ENCODE data around the gene FTSJ3. TPM values are rescaled to one million over a fixed set of nuclear protein-coding genes. Genes with fewer than 3 reads are reported as not detected.

FTSJ3 gene
- total RNA-seq, 2 experiments from 2014 or later = 41.5 to 42.8 TPM

DNA sequence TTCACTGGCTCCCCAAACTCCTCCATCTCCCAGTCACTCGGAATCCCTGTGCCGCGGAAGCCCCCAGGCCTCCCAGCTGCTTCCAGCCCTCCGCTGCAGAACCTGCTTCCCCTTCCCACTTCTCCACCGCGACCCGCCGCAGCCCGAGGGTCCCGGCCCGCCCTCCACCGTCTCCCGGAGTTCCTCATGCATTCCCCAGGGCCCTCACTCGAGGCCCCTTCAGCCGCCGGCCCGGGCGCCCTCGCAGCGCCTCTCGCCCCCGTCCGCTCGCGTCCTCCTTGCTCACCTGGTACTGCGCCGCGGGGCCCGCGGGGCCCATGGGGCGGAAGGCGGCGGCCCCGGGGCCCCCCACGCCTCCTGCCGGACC lies 14.7 kb upstream of the FTSJ3 start:
- intact Hi-C loops (cut with micrococcal nuclease) = loop anchor here (2.0 to 5.0 kb wide), 4 partner anchors 99 to 665 kb away; partner anchors contain the start of genes CEP95 and DDX5
- CTCF ChIA-PET = interaction anchor here (1.4 to 2.3 kb wide), 2 partner anchors 11 to 13 kb away, joined by 3 to 15 read pairs; no protein-coding TSS in a partner anchor
- Mint-ChIP-seq H3K4me3 (peak overlapping the region; percentile 95), H3K27me3 (no peaks in the 10 kb centered on the region), H3K27ac (peak overlapping the region; percentile 92), H3K4me1 (ENCODE audit: low read depth) (peaks cover 32% of the 10 kb centered on the region), H3K36me3 (peaks cover 4% of the 10 kb centered on the region), H3K9me3 (no peaks in the 10 kb centered on the region)
- no peak for DNase-seq
- POLR2A ChIA-PET = interaction anchor here (0.8 to 2.7 kb wide), 5 partner anchors 9 to 143 kb away, joined by 3 to 29 read pairs (median 3); partner anchors contain the start of genes CCDC47 and DDX42

DNA sequence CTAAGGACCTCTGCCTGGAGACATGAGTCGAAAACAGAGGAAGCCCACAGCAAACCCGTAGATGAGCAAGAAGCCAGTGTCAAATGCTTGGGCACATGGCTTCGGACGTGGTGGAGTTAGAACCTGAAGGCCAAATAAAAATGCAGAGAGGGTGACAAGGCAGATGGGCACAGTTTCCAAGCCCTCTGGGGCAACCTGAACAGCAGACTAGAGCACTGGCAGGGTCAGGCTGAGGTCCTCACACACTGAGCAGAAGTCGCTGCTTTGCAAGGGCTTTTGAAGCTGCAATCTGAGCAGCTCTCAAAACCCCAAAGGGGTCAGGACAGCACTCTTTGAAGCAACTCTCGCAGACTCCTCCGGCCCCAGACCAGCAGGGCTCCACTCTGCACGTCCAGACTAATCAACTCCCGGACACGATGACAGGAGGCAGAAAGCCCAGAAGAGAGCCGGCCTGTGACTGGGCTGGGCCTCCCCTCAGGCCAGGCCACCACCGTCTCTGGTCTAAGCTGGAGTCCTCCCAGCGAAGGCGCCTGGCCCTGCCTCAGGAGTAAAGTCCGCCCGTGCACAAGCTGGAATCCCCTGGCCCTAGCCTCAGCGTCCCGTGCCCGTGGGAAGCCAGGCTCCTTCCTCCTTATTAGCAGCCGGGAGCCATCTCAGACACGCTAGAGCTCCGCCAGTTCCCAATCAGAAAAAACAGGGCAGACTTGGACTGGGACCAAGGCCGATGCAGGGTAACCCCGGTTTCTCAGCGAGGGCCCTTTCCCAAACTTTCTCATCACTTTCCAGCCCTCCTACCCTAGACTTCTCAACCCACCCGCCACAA lies 14.1 kb upstream of the FTSJ3 start:
- intact Hi-C loops (cut with micrococcal nuclease) = loop anchor here (2.0 to 5.0 kb wide), 4 partner anchors 99 to 666 kb away; partner anchors contain the start of genes CEP95 and DDX5
- no peaks in the 10 kb centered on the region for H3K27me3 Mint-ChIP-seq
- DNase-seq = peak; percentile 31

DNA sequence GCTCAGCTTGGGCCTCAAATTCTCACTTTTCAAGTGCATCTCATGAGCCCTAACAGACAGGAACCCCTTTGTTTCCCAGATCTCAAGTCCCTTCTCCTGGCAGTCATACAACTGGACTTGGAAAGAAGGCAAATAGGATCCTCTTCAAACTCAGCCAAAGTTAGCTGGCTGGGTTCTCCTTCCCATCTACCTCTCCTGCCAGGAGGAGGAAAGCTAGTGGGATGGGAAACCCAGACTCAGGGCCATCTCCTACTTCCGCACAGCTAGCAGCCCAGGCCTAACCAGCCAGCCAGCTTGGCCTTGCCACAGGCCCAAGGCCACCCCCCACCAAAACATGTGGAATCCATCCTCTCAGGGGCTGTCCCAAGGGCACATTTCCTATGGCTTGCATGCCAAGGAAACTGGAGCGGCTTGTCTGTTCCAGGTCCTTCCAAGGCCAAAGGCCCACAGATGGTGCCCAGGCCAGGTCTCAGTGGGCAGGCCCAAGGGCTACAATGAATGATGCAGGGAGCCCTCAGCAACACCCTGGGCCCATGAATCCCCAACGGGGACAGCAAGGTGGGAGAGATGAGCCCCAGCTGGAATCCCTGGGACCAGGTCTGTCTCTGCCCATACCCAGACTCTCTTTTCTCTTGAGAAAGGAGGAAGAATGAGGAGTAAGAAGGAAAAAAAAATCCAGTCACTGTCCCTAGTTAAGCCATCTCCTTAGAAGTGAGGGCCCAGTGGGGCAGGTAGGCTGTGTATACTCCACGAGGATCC lies 13.3 kb upstream of the FTSJ3 start:
- ChIA-PET CTCF (interaction anchor here (0.7 to 2.3 kb wide), 4 partner anchors 8 to 139 kb away, joined by 3 to 15 read pairs (median 4); no protein-coding TSS in a partner anchor), POLR2A (interaction anchor here (0.7 to 2.7 kb wide), 3 partner anchors 8 to 142 kb away, joined by 3 to 29 read pairs (median 3); no protein-coding TSS in a partner anchor)
- no peak for DNase-seq
- Mint-ChIP-seq H3K27me3 (no peaks in the 10 kb centered on the region), H3K4me3 (peak overlapping the region; percentile 95), H3K36me3 (peaks cover 8% of the 10 kb centered on the region), H3K4me1 (ENCODE audit: low read depth) (peaks cover 31% of the 10 kb centered on the region), H3K27ac (peak overlapping the region; percentile 92), H3K9me3 (no peaks in the 10 kb centered on the region)
- intact Hi-C loops (cut with micrococcal nuclease) = loop anchor here (5.0 kb wide), 3 partner anchors 143 to 667 kb away; partner anchors contain the start of genes CEP95 and DDX5

More for the DNA sequence above, 14.1 kb upstream of the FTSJ3 start:
- Mint-ChIP-seq H3K27ac (peak overlapping the region; percentile 92), H3K4me3 (peak overlapping the region; percentile 95), H3K9me3 (no peaks in the 10 kb centered on the region), H3K4me1 (ENCODE audit: low read depth) (peaks cover 31% of the 10 kb centered on the region), H3K36me3 (peaks cover 5% of the 10 kb centered on the region)
- POLR2A ChIA-PET = interaction anchor here (0.6 to 2.7 kb wide), 6 partner anchors 8 to 143 kb away, joined by 3 to 29 read pairs (median 4); partner anchors contain the start of genes CCDC47 and DDX42
- CTCF ChIA-PET = interaction anchor here (1.4 to 2.3 kb wide), 2 partner anchors 11 to 13 kb away, joined by 3 to 15 read pairs; no protein-coding TSS in a partner anchor

DNA sequence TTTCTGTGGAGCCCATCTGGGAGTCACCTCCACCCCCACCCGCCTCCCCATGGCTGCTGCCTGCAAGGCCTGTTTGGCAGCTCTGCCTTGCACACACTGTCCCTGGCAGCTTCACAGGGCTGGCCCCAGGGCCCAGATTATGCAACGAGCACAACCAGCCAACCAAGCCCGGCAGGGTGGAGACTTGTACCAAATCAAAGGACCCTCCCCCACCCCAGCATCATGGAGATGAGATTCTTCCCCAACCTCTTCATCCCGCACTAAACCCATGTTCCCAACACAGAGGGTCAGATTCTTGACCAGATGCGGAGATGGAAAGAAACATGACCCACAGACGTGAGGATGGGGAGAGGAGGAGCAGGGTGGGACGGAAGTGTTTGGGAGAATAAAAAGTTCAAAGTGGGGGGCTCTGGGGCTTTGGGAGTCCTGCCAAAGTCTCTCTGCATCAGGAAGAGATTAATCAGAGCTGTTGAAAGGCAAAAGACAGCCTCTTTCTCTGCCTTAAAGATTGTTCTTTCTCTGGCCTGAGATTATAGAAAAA lies 11.2 kb upstream of the FTSJ3 start:
- Mint-ChIP-seq H3K4me3 (peak overlapping the region; percentile 23), H3K27me3 (no peaks in the 10 kb centered on the region), H3K36me3 (peaks cover 24% of the 10 kb centered on the region), H3K9me3 (no peaks in the 10 kb centered on the region), H3K4me1 (ENCODE audit: low read depth) (peaks cover 35% of the 10 kb centered on the region), H3K27ac (peak overlapping the region; percentile 75)
- ChIA-PET CTCF (interaction anchor here (2.3 kb wide), 1 partner anchor 10 kb away, joined by 7 read pairs; no protein-coding TSS in a partner anchor), POLR2A (interaction anchor here (1.5 kb wide), 1 partner anchor 9 kb away, joined by 4 read pairs; no protein-coding TSS in a partner anchor)
- no peak for DNase-seq
- intact Hi-C loops (cut with micrococcal nuclease) = loop anchor here (5.0 kb wide), 1 partner anchor 411 kb away; no protein-coding TSS in a partner anchor

DNA sequence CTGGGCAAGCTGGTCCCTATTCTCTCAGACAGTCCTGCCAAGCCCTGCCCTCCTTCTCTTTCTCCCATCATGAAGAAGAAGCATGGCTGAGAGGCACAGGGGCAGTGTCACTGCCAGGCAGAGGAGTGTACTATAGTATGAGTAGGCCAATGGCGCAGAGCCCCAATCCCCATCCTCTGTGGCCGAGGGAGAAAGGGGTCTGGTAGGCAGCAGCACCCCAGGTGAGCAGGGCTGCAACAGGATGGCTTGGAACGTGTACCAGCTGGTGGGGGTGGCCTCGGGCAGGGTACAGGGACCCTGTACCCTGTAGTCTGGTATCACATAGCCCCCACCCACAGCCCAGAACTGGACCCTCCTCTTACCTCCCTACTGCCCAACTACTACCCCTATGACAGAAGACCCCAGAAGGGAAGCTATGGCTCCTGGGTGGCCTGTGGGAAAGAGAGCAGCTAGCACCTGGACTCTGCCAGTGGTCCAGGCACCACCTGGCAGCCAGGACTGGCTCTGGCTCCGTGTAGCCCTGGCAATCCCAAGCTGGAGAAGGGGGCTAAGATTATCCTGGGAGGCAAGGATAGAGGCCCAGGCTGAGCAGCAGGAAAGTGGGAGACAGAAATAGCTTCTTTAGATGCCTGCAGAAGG lies 10.6 kb upstream of the FTSJ3 start:
- H3K4me1 Mint-ChIP-seq (ENCODE audit: low read depth) = peaks cover 33% of the 10 kb centered on the region
- no peaks in the 10 kb centered on the region for H3K27me3 Mint-ChIP-seq
- H3K27ac Mint-ChIP-seq = peak overlapping the region; percentile 18
- no peaks in the 10 kb centered on the region for H3K9me3 Mint-ChIP-seq
- peaks cover 24% of the 10 kb centered on the region for H3K36me3 Mint-ChIP-seq
- H3K4me3 Mint-ChIP-seq = no peak overlapping the region
- POLR2A ChIA-PET = interaction anchor here (1.5 kb wide), 1 partner anchor 9 kb away, joined by 4 read pairs; no protein-coding TSS in a partner anchor
- intact Hi-C loops (cut with micrococcal nuclease) = loop anchor here (5.0 kb wide), 1 partner anchor 411 kb away; no protein-coding TSS in a partner anchor
- CTCF ChIA-PET = interaction anchor here (2.3 to 2.4 kb wide), 2 partner anchors 10 to 11 kb away, joined by 7 read pairs; partner anchors contain the start of gene FTSJ3
- DNase-seq = no peak

DNA sequence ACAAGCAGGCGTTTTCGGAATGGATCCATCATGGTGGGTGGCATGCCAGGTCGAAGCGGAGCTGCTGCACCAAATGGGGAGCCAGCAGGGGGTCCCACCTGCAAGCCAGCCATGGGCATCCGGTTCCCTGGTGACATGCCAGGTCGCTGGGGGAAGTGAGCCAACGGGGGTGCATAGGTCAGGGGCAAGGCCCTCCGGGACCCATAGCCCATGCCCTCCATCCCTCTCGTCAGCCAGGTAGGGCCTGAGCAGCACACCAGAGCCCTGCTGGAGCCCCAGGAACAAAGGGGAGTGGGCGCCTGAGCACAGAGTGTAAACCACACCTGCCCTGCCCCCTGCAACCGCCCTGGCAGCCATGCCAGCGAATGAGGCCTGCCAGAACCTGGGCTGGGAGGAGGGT lies 10.0 kb upstream of the FTSJ3 start:
- ChIA-PET CTCF (interaction anchor here (1.4 to 2.4 kb wide), 2 partner anchors 9 to 11 kb away, joined by 5 to 7 read pairs; partner anchors contain the start of gene FTSJ3), POLR2A (no interaction called here)
- Mint-ChIP-seq H3K36me3 (peaks cover 25% of the 10 kb centered on the region), H3K4me3 (no peak overlapping the region), H3K27ac (no peak overlapping the region), H3K4me1 (ENCODE audit: low read depth) (peaks cover 33% of the 10 kb centered on the region), H3K27me3 (no peaks in the 10 kb centered on the region), H3K9me3 (no peaks in the 10 kb centered on the region)
- DNase-seq = no peak
- intact Hi-C loops (cut with micrococcal nuclease) = loop anchor here (5.0 kb wide), 1 partner anchor 410 kb away; no protein-coding TSS in a partner anchor

DNA sequence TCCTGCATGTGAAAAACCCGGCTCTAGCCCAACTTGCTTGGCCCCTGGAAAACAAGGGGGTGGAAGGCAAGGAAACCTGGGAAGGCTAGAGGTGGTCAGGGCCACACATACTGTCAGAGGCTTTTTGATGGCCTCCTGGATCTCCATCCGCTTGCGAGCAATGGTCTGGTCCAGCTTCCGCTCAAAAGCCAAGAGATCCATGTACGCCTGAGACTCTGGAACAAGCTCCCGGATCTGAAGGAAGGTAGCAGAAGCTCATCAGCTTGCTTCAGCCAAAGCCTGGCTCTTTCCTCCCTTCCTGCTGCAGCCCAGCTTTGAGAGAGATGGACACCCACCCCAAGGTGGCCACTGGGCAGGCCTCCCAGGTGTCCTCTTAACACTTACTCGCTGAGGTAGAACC lies 9.3 kb upstream of the FTSJ3 start:
- H3K4me1 Mint-ChIP-seq (ENCODE audit: low read depth) = peaks cover 34% of the 10 kb centered on the region
- peaks cover 28% of the 10 kb centered on the region for H3K36me3 Mint-ChIP-seq
- no peak overlapping the region for H3K4me3 Mint-ChIP-seq
- H3K27me3 Mint-ChIP-seq = no peaks in the 10 kb centered on the region
- CTCF ChIA-PET = interaction anchor here (0.6 to 2.4 kb wide), 3 partner anchors 9 to 182 kb away, joined by 3 to 7 read pairs (median 5); partner anchors contain the start of gene FTSJ3
- DNase-seq = no peak
- H3K9me3 Mint-ChIP-seq = no peaks in the 10 kb centered on the region
- intact Hi-C loops (cut with micrococcal nuclease) = loop anchor here (5.0 kb wide), 1 partner anchor 410 kb away; no protein-coding TSS in a partner anchor
- no peak overlapping the region for H3K27ac Mint-ChIP-seq
- POLR2A ChIA-PET = no interaction called here

DNA sequence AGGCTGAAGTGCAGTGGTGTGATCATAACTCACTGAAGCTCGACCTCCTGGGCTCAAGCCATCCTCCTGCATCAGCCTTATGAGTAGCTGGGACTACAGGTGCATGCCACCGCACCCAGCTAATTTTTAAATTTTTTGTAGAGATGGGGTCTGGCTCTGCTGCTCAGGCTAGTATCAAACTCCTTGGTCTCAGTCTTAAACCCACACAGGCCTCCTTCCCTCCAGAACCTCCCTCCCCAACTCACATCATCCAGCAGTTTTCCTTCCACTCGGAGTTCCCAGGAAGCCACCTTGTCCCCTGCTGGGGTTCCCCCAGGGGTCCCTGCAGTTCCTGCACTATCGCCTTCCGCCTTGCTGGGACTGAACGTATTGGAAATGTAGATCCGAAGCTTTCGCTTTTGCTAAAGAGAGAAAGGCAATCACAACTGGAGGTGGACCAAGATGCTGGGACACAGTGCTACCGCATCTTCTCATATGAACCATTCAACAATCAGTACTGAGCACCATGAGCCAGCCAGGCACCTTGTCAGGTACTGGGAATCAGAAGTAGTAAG lies 7.8 kb upstream of the FTSJ3 start:
- no peaks in the 10 kb centered on the region for H3K27me3 Mint-ChIP-seq
- H3K4me3 Mint-ChIP-seq = no peak overlapping the region
- no peaks in the 10 kb centered on the region for H3K9me3 Mint-ChIP-seq
- intact Hi-C loops (cut with micrococcal nuclease) = loop anchor here (1.0 to 5.0 kb wide), 2 partner anchors 8 to 408 kb away; partner anchors contain the start of genes FTSJ3 and PSMC5
- peaks cover 42% of the 10 kb centered on the region for H3K4me1 Mint-ChIP-seq (ENCODE audit: low read depth)
- H3K36me3 Mint-ChIP-seq = peaks cover 43% of the 10 kb centered on the region
- ChIA-PET CTCF (interaction anchor here (0.6 to 1.5 kb wide), 14 partner anchors 8 to 410 kb away, joined by 3 to 10 read pairs (median 3); partner anchors contain the start of gene DDX42), POLR2A (interaction anchor here (1.0 to 1.1 kb wide), 4 partner anchors 8 to 41 kb away, joined by 3 read pairs; partner anchors contain the start of gene SMARCD2)
- no peak for DNase-seq
- H3K27ac Mint-ChIP-seq = peak overlapping the region; percentile 72

DNA sequence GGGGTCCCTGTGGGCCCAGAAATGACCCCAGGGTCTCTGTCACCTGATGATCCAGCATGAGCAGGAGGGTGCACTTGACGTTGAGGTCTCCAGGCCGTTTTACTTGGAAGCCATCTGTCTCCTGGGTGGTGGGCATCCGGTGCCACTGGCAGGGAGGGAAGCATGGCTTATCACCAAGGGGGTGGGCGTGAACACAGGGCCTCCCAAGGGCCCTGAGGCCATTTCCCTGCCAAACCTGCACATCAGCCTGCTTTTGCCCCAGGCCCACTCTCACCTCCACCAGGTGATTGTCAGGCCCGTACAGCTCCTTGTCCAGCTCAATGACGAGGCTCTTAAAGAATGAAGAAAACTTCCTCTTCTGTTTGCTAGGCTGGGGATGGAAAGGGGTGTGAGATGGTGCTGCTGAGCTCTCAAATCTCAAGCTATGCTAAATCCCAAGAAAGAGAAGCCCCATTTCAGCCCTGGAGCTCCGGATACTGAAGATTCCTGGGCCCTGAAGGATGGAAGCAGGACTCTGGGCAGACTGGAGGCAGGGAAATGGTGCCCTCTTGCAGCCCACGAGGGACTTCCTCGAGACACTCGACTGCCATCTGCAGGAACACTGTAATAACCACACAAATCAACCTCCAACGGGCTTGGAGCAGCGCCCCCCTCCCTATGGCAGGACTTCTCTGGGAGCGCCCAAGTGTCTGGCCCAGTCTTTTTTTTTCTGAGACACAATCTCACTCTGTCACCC lies 7.1 kb upstream of the FTSJ3 start:
- peaks cover 47% of the 10 kb centered on the region for H3K4me1 Mint-ChIP-seq (ENCODE audit: low read depth)
- H3K4me3 Mint-ChIP-seq = no peak overlapping the region
- H3K9me3 Mint-ChIP-seq = no peaks in the 10 kb centered on the region

More for the DNA sequence above, 7.1 kb upstream of the FTSJ3 start:
- POLR2A ChIA-PET = interaction anchor here (1.0 to 1.2 kb wide), 5 partner anchors 9 to 137 kb away, joined by 3 read pairs; partner anchors contain the start of gene SMARCD2
- CTCF ChIA-PET = interaction anchor here (0.6 to 1.5 kb wide), 19 partner anchors 9 to 409 kb away, joined by 3 to 10 read pairs (median 3); partner anchors contain the start of gene DDX42
- Mint-ChIP-seq H3K27me3 (no peaks in the 10 kb centered on the region), H3K36me3 (peaks cover 49% of the 10 kb centered on the region), H3K27ac (peak overlapping the region; percentile 72)
- intact Hi-C loops (cut with micrococcal nuclease) = loop anchor here (1.0 to 5.0 kb wide), 2 partner anchors 7 to 407 kb away; partner anchors contain the start of genes FTSJ3 and PSMC5
- DNase-seq = peak; percentile 82

Data from activated CD4-positive, alpha-beta memory T cell treated with anti-CD3 and anti-CD28 coated beads for 36 hours (primary cell).